Measurements from ENCODE around the gene PC.

Gene PC

GRCh38 chr11:66851698-66852465, 106.3 kb downstream of the PC start:
- no peak for DNase-seq

GRCh38 chr11:66851239-66851596, 107.0 kb downstream of the PC start:
- no peak for DNase-seq

- DNase-seq: no peak
Observed at GRCh38 chr11:66850588-66851238, 107.5 kb downstream of the PC start.

GRCh38 chr11:66850235-66850587, 108.0 kb downstream of the PC start:
- no peak for DNase-seq

- DNase-seq: no peak
Observed at GRCh38 chr11:66849501-66850234, 108.5 kb downstream of the PC start.

- DNase-seq: no peak
Observed at GRCh38 chr11:66848671-66849500, 109.3 kb downstream of the PC start.

- DNase-seq: no peak
Observed at GRCh38 chr11:66847461-66848232, 110.5 kb downstream of the PC start.

- DNase-seq: peak; percentile 29 to 31
Observed at GRCh38 chr11:66846671-66847091, 111.5 kb downstream of the PC start.

- no peak for DNase-seq
Observed at GRCh38 chr11:66845876-66846212, 112.3 kb downstream of the PC start.

GRCh38 chr11:66845143-66845875, 112.9 kb downstream of the PC start:
- no peak for DNase-seq

- DNase-seq: no peak
Observed at GRCh38 chr11:66844496-66845142, 113.6 kb downstream of the PC start.

- DNase-seq: no peak
Observed at GRCh38 chr11:66843776-66844495, 114.2 kb downstream of the PC start.

GRCh38 chr11:66842896-66843775, 115.0 kb downstream of the PC start, which contains the start of gene RCE1:
RCE1 (plus strand) TSS chr11:66843441; CDS start chr11:66843456, 15 bp downstream.
- DNase-seq: peak; percentile 75 to 78

GRCh38 chr11:66842501-66842895, 115.7 kb downstream of the PC start:
- no peak for DNase-seq

GRCh38 chr11:66841861-66842260, 116.3 kb downstream of the PC start:
- no peak for DNase-seq

GRCh38 chr11:66840317-66841091, 117.7 kb downstream of the PC start:
- DNase-seq: no peak

- no peak for DNase-seq
Observed at GRCh38 chr11:66835768-66836405, 122.3 kb downstream of the PC start.

- DNase-seq: no peak
Observed at GRCh38 chr11:66834943-66835342, 123.2 kb downstream of the PC start.

Measured in AML-193 (cell line).